HG03039 (cell line): ENCODE data around the gene RBM20.
"Not testable (repeated sequence)": the region's sequence is repeated elsewhere in the genome, so short reads cannot be mapped to it uniquely, and the experiment has no call there.

Experiments used
- ATAC-seq: cut with Tn5 transposase; IDR thresholded peaks from one replicate; pipeline ENCODE4 v1.9.1; 2021; ENCODE audit warnings: mild to moderate bottlenecking, moderate library complexity; ENCODE audit not compliant: unreplicated experiment

RBM20 gene

GRCh38 chr10:110643653-110644597 is at the start of gene RBM20:
Gene RBM20 (plus strand): TSS chr10:110644336. CDS start chr10:110644455, 119 bp downstream.
- no peak for ATAC-seq

GRCh38 chr10:110597476-110597875 is 46.7 kb upstream of the RBM20 start:
- no peak for ATAC-seq

- ATAC-seq: no peak
These were observed 43.5 kb upstream of the RBM20 start for GRCh38 chr10:110600487-110601101.

DNA sequence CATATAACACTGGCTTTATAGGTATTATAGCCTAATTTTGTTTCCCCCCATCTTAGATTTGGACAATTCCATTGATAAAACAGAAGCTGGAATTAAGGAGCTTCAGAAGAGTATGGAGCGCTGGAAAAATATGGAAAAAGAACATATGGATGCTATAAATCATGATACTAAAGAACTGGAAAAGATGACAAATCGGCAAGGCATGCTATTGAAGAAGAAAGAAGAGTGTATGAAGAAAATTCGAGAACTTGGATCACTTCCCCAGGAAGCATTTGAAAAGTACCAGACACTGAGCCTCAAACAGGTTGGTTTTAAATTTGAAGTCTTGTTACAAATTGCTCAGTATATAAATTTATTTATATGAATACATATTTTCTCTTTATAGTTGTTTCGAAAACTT is 42.6 kb upstream of the RBM20 start:
- ATAC-seq: no peak

- ATAC-seq: no peak
These were observed 36.0 kb upstream of the RBM20 start for GRCh38 chr10:110608087-110608486.

DNA sequence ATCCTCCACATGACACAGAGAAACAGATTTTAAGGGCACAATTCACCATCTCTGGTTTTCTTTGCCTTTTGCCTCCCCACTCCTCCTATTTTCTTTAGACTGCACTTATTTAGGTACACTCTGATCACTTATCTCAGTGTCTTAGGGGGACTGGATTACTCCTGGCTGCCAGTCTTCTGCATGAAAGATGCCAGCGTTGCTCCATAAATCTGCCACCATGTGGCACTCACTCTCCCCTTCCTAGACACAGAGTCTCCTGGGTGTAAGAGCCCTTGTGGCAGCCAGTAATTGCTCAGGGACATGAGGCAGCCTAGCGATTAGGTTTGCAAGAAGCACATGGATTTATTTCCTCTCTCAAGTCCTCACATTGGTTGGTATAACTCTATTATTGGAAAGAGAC is 34.5 kb upstream of the RBM20 start:
- no peak for ATAC-seq

DNA sequence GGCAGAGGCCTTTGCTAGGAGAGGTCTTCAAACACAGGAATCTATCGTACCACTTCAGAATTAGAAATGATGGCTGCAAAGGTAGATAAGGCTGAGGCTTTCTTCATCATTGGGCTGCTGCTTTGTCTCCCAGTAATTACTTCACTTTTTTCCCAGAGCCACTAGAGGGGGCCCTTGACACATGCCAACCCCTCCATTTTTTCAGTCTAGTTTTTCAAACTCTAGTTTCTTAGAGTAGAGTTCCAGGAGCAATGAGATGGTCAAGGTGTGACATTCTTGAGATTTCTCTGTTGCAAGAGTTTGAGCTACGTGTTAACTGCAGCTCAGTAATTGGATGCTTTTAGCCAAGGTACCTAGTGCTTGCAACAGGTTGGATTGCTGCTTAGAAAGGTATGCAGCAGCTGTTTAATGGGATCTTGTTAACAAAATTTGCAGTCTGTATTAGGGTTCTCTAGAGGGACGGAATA is 33.8 kb upstream of the RBM20 start:
- ATAC-seq: no peak

- not testable (repeated sequence) for ATAC-seq
These were observed 33.4 kb upstream of the RBM20 start for GRCh38 chr10:110610781-110611180.

- no peak for ATAC-seq
These were observed 32.0 kb upstream of the RBM20 start for GRCh38 chr10:110612087-110612486.

GRCh38 chr10:110612629-110613028 is 31.5 kb upstream of the RBM20 start:
- no peak for ATAC-seq

- ATAC-seq: no peak
These were observed 30.7 kb upstream of the RBM20 start for GRCh38 chr10:110613341-110613995.

DNA sequence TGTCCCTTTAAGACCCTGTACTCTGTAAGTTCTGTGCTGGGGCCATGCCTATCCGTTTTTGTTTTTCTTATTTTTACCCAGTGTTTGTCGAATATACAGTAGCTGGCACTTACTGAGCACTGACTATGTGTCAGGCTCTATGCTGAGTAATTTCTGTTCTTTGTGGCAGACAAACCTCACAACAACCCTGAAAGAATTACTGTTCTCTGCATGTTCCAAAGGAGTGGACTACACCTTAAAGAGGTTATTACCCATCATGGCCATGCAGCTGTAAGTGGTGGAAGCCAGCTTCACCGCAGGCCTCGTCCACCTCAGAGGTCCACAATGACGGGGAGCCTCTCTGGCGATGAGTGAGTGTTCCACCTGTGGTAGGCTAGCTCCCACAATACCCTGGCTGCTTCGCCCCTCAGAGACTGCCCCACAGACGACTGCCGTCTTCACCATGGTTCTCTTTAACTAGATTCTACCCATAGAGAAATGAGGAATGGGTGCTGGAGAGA is 30.1 kb upstream of the RBM20 start:
- peak; percentile 53 for ATAC-seq

DNA sequence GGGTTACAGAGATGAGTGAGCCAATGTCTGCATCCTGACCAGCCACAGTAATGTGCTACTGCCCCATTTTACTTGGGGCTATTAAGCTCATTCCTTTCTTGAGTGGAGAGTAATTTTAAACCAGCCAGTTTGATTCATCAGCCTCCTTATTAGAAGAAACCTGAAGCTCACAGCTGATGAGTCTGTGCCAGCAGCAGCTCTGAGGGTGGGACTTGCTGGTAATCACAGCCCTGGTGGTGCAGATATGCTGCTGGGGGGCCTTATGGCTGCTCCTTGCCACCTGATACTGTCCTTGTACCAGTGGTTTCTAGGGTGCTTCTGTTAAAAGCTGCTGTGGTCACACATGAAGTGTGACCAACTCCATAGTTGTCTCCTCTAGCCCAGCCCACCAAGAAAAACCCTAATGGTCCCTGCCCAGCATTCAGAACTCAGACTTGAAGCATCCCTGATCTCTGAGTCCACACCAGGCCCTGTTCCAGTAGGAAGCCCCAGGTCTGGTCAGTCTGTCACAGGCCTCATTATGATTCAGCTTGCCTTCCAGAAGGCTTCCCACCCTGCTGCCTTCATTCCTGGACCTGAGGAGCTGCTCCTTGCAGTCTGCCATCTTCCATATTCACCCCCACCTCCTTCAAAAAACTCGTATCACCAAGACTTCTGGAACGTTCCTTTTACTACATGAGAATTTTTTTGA is 28.9 kb upstream of the RBM20 start:
- ATAC-seq: no peak

DNA sequence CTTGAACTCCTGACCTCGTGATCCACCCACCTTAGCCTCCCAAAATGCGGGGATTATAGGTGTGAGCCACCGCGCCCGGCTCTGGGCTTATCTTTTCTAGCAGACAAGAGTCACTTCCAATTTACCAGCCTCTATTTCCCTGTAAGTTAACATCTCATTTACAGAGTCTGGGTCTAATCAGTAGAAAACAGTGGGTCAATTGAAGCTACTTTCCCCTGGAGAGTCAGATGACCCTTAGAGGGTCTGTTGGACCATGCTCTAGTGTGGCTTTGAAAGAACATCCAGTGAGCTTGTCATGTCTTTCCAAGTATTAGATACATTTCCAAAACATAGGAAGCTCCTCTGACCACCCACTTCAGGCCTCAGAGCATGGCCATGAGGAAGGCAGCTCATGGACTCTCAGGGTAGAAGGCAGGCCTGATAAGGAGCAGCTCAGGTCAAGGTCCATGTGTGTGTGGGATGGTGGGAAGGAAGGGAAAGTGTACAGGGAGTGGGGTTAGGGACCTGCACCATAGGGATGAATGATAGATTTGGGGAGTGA is 27.6 kb upstream of the RBM20 start:
- no peak for ATAC-seq

- ATAC-seq: no peak
These were observed 26.5 kb upstream of the RBM20 start for GRCh38 chr10:110617425-110618229.

DNA sequence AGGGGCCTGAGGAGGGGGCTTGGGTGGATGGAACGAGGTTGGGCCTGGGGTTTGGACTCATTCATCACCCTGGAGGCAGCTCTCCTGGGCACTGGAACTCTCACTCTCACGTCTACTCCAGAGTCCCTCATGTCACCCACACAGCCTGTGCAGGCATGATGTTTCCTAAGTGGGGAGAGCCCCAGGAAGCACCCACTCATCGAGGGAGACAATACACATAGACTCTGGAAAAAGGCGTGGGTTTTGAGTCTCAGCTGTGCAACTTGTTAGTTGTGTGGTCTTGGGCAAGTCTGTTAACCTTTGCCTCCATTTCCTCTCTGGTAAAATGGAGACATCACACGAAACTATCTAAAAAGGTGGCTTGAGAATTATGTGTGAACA is 25.9 kb upstream of the RBM20 start:
- ATAC-seq: no peak

DNA sequence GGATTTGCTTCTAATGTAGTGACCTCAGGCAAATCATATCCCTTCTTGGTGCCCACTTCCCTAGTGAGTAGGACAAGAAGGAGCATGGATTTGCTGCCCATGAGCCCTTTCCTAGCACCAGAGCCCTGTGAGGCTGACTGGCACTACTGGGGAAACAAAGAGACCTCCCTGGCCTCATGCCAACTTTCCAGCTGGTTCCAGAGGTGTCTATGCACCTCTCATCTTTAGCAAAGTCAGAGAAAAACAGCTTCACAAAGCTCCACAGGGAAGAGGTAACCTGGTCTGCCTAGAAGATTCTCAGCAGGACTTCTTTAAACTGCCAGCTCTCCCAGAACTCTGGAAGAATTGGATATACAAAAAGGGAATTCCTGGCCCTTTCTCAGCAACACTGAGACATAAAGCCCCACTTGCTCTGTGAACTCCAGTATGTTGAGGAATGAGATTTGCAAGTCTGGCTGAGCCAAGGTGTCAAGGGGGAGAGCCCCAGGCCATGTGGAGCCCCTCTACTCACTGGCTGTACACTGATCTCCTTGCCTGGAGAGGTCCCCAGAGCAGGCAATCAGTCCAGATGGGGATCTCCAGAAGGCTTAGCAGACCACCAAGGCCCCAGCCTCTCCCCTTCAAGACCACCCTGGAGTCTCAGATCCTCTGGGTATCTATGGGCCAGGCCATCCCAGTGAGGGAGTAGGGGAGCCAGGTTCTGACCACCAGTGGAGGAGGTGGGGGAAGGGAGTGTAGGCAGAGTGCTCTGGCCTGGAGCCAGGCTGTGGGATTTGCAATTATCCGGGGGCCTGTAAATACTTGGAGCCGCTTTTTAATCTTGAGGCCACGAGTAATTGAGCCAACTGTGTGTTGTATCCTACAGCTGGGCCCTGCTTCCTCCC is 24.4 kb upstream of the RBM20 start:
- ATAC-seq: no peak

- ATAC-seq: no peak
These were observed 23.8 kb upstream of the RBM20 start for GRCh38 chr10:110620398-110620719.

- ATAC-seq: not testable (repeated sequence)
These were observed 20.8 kb upstream of the RBM20 start for GRCh38 chr10:110623316-110623715.
